NCI-H2081 (cell line): ENCODE measurements around the gene ELAVL4.

ENCODE experiments used
- DNase-seq, 2 experiments: peaks; one replicate each; lab custom pipeline; 2025; lab: John Stamatoyannopoulos, UW

Gene ELAVL4

DNA sequence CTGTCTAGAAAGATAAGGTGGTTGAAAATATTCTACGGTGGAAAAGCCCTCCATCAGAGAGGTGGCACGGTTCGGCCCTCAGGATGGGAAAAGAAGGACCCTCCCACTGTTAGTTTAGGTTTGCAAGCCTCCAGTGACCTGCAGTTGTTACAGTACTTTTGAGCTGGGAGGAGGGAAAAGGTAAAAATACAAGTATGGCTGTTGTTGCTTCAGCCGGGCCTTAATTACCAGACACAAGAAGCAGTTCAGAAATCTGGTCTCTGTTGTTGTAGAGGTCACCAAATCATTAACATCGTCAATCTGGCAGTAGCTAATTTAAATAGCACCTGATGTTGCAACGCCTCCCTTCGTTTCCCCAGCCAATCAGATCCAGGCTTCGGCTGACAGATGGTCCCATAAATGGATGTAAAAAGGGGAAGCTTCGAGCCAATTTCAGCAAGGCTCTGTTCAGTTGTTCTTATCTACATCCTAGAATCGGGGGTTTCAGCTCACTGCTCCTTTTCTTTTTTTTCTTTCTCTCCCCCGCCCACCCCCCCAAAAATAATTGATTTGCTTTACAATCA is at the start of gene ELAVL4:
Gene ELAVL4, plus strand, starts transcription at position 424 of the 563 bp plus-strand sequence. CDS start 270 bp downstream, outside the sequence.
- peak; percentile 96 to 99 for DNase-seq

DNA sequence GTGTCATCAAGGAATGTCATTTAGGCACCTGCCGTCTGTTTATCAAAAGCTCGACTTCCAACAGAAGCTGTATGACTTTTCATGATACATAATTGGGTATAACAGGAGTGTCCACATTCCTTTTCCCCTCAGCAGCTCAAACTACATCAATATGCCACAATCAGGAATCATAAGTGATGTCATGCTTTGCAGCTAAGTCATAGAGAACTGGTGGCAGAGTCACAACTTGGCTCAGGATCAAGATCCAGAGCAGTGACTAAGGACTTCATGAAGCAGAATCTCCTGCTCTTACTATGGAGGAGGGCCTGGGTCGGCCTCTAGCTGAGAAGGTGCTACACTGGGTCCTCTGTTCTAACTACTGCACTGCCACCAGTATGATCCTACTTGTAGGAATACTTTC is 48.4 kb upstream of the ELAVL4 start:
- no peak for DNase-seq

GRCh38 chr1:50066806-50067205 is 41.9 kb upstream of the ELAVL4 start:
- DNase-seq = no peak

DNA sequence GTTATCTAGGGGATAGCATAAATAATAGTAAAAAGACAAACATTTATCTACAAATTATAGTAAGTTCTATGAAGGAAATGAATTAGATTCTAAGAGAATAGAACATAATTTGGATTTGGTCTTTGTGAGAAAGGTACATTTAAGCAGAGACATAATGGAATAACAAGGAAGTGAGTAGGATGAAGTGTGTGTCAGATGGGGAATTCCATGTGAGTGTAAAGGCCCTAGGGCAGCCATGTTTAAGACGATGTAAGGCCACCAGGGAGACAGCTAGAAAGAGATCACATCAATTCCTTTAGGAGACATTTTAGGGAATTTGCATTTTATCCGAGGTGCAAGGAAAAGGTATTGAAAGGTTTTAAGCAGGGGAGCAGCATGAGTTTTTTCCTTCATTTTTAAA is 33.8 kb upstream of the ELAVL4 start:
- DNase-seq = no peak

DNA sequence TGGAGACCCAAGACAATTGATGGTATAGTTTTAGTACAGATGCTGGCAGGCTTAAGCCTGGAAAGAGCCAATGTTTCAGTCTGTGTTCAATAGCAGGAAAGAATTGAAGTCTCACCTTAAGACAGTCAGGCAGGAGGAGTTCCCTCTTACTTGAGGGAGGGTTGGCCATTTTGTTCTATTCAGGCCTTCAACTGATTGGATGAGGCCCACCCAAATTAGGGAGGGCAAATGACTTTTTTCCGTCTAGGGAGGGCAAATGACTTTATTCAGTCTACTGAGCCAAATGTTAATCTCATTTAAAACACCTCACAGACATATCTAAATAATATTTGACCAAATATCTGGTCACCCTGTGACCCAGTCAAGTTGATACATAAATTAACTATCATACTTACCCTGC is 31.4 kb upstream of the ELAVL4 start:
- no peak for DNase-seq

GRCh38 chr1:50080904-50081586 is 27.7 kb upstream of the ELAVL4 start:
- DNase-seq = peak; percentile 70 to 82

- no peak for DNase-seq
Observed at GRCh38 chr1:50084389-50084788, 24.3 kb upstream of the ELAVL4 start.

DNA sequence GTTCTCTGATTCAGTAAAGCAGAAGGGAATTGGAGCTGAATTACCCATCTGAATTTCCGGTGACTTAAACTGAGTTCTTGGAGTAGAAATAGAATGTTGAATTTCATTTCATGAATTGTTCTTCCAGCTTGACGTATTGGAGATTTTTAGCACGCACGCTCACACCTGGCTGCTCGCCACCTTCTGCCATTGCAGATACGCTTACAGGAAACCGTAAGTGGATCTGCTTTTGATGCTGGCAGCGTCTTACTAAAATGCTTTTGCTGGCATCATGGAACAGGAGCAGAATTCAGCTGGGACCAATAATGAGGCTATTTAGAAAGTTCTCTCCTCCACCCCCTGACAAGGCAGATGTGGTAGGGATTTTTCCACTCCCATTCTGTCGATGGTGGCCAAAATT is 17.7 kb upstream of the ELAVL4 start:
- no peak for DNase-seq

DNA sequence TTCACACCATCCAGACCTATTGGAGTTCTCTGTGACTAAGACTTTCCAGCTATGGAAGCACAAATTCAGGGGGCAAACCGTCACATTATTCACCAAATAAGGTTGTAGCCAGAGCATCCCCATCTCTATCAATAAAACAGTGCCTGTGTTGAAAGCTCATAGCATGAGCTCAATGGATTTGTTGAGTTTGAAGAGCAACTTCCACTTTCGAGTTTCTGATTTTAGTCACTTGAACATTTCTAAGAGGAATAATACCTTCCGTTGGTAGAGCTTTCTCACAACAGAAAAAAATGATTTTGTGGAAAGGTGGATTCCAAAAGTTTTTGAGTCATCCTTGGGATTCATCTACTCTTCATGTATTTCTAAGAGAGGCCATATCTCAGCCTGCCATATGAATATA is 13.0 kb upstream of the ELAVL4 start:
- no peak for DNase-seq

DNA sequence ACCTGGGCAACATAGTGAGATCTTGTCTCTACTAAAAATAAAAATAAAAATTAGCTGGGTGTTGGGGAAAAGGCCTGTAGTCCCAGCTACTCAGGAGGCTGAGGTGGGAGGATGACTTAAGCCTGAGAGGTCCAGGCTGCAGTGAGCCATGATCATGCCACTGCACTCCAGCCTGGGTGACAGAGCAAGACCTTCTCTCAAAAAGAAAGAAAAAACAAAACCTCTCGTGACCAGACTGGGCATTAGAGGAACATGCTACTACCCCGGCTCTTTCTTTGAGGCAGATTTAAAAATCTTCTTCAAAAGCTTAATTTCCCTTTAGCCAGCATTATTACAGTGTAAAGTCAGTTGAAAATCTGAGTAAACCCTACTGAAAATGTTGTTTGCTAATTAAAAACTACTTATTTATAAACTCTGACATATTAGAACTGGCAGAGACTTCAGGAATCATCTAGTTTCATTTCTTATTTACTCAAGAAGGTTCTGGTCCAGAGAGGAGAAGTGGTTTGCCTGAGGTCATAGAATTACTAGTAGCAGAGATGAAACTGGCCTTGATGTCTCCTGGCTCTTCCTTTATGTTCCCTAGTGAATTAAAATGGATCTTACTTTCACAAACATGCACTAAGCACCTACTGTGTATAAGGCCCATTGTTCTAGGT is 11.6 kb upstream of the ELAVL4 start:
- no peak for DNase-seq

DNA sequence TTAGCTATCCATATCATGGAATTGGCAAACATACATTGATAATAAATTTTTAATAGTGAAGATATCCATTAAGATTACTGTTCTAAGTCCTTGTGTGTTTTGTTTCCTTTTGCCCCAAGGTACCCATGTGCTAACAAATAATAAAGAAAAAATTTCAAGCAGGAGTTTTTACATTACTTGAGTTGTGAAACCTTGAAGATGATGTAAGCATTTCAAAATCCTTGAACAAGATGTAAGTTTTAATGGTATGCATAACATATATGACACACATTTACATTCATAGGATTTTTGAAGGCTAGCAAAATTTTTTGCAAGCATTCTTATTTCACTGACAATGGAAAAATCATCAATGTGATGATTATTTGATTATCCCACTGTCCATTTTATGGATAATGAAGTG is 10.9 kb upstream of the ELAVL4 start:
- no peak for DNase-seq

DNA sequence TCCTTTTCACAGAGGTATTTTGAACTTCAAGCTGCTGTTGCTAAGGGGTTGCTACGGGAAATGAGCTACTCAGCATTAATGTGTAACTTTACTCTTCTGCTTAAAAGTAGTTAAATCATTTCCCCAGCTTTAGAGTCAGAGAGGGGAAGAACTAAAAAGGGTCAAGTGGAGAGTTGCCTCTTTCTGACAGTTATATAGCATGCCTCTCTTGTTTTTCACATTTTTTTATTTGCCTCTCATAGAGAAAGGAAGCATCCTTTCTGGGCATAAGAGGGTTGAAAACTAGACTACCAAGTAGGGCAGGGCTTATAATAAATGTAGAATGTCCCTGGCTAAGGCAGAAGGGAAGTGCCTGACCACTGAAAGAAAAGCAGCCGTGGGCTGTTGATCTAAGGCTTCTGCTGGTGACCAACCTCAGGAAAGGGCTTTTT is 10.1 kb upstream of the ELAVL4 start:
- DNase-seq = no peak

GRCh38 chr1:50099654-50100053 is 9.1 kb upstream of the ELAVL4 start:
- no peak for DNase-seq

DNA sequence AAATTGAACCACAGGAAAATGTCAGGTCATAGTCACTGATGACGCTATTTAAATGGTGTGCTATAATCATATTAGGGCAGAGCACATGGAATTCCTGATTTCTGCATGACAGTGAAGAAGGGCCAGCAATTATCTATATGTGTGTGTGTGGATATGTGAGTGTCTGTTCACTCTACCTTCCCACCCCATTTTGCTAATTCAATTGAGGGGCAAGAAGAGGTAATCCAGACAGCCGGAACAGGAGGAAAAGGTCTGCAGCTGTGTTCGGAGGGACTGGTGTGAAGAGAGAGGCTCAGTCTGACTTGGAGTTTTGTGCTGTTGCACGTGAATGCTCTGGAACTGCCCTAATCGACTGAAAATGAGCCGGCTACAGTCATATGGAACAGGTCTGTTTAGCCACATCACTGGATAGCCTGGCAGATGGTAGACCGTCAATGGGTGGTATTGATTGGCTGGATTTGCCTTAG is 5.1 kb upstream of the ELAVL4 start:
- DNase-seq = no peak

DNA sequence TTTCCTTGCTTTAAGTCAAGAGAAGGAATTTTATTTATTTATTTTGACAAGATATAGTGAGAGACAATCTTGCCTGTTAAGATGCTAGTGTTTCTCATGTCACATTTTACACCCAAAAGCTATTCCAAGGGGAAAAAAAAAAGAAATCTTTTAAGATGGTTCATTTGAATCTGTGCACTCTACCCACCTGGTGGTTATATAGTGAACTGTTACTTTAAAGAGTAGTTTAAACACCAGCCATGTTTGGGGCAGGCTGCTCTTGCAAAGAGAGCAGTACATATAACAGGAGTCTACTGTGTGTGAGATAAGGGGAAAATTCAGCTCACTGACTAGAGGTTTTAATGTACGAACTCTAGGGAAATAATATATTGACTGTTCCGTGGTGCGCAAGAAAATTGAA is 3.3 kb upstream of the ELAVL4 start:
- peak; percentile 67 to 87 for DNase-seq

DNA sequence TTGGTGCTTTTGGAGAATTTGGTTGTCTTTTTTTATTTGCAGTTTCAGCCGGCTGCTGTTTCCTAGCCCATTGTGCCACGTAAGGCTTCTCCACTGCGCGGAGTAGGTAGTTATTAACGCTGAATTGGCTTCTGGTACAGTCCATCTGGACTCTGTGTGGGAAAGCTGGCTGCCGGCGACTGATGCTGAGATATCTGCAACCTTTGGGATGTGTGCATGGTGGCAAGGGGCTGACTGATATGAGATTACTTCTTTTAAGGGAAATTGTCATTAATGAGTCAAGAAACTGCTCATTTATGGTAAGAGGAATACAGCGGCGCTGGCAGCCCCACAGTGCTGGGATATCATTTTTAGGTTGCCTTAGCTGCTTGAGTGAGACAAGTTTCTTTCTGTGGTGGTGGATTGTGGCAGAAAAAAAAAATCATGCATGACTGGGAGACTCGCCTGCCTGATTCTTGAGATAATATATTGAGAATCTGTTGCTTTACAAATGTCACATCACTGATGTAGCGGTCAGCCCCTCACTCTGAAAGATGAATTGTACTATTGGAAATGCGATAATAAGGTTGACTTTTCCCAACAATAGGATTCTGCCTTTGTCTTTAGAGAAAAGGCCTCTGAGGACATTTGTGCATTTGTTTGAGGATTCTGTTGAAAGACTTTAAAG is 2.5 kb upstream of the ELAVL4 start:
- DNase-seq = peak; percentile 59 to 80

DNA sequence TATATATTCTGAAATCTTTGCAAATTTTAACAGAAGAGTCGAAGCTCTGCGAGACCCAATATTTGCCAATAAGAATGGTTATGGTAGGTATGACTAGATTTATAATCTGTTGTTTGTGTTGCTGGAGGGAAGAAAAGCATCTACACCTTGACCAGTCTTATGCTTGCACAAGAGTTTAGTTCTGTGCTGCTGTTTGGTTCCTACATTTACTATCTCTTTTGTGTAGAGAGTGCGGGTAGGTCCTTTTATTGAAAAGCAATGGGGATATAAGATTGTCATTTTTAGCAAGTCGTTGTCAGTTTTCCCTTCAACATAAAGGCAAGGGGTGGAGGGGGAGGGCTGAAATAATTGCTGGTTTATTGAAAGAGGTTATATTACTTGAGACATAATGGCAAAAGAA is 396 bp downstream of the ELAVL4 start:
- peak in 1 of 2 experiments; percentile 51 for DNase-seq

GRCh38 chr1:50109647-50110075 is 941 bp downstream of the ELAVL4 start:
- DNase-seq = peak; percentile 78 to 92

GRCh38 chr1:50110151-50110550 is 1.4 kb downstream of the ELAVL4 start:
- peak; percentile 39 to 70 for DNase-seq

DNA sequence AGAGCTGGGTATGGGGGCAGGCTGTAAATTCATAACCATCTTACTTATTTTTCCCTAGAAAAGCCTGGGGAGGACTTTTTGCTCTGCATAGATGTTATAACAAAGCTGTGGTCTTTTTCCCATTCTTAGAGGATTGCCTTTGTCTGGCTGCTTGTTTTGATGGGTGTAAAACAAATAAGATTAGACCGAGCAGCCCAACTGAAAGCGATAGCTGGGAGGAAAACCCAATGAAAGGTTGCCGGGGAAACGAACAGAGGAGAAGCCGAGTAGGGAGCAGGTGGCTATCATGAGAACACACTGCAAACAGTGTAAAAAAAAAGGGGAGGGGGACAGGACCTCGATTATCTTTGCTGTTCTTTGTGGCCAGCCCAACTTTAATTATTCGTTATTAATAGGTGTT is 1.9 kb downstream of the ELAVL4 start:
- DNase-seq = peak; percentile 96 to 99

GRCh38 chr1:50111503-50111902 is 2.8 kb downstream of the ELAVL4 start:
- DNase-seq = peak in 1 of 2 experiments; percentile 56

- peak in 1 of 2 experiments; percentile 41 for DNase-seq
Observed at GRCh38 chr1:50112193-50112592, 3.5 kb downstream of the ELAVL4 start.

DNA sequence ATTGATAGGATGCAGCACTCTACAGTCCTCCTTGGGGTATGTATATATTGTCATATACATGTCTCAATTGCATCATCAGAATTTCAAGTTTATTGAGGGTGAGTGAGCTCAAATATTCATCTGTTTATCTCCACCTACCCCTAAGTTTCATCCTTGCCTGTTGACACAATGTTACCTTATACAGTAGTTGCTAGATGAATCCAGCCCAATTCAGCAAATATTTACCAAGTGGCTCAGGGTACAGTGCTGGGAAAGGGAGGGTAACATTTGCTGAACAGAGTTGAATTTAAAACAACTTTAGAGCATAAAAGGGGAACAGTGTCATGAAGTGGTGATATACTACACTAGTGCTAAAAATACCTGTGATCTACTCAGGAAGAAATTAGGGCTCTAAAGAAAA is 14.4 kb downstream of the ELAVL4 start:
- peak in 1 of 2 experiments; percentile 55 for DNase-seq
